Lung (tissue), 12 donors: ENCODE results near the gene DOCK2. TPM values are rescaled to one million over a fixed set of nuclear protein-coding genes. Genes with fewer than 3 reads are reported as not detected.

Experiments
- ATAC-seq: fragments of 200-7000 bp; cut with Tn5 transposase; one replicate; pipeline ENCODE4 v1.9.1; 2020; ENCODE audit warnings: moderate number of reproducible peaks; ENCODE audit not compliant: insufficient read depth, low FRiP score
- DNase-seq, 3 donors: peaks; one replicate each; pipeline ENCODE4 v3.0.0-alpha.2; 2013 to 2017
- H3K27ac ChIP-seq, 2 donors: one replicate each; pipeline ENCODE4 v1.5.1; 2013; ENCODE audit warnings: mild to moderate bottlenecking in 2 of 2, moderate library complexity in 2 of 2, control low read depth in 1 of 2, inconsistent platforms in 1 of 2, low read depth in 1 of 2, low read length in 1 of 2
- H3K27me3 ChIP-seq, 3 donors: one replicate each; pipeline ENCODE4 v1.5.1; 2013; ENCODE audit warnings: low read length in 2 of 3; ENCODE audit not compliant: control insufficient read depth in 3 of 3, insufficient read depth in 3 of 3
- H3K36me3 ChIP-seq, 4 donors: one replicate each; pipeline ENCODE4 v1.5.1; 2013; ENCODE audit warnings: low read length in 4 of 4, mild to moderate bottlenecking in 1 of 4, moderate library complexity in 1 of 4; ENCODE audit not compliant: control insufficient read depth in 4 of 4, insufficient read depth in 4 of 4
- H3K4me1 ChIP-seq, 5 donors: one replicate each; pipeline ENCODE4 v1.5.1; 2013; ENCODE audit warnings: low read length in 5 of 5, mild to moderate bottlenecking in 2 of 5, moderate library complexity in 1 of 5; ENCODE audit not compliant: control insufficient read depth in 5 of 5, insufficient read depth in 5 of 5
- H3K4me3 ChIP-seq: one replicate; pipeline ENCODE4 v1.5.1; 2013; ENCODE audit warnings: mild to moderate bottlenecking, control low read depth, moderate library complexity
- H3K9ac ChIP-seq, 2 donors: one replicate each; pipeline ENCODE4 v1.5.1; 2013; ENCODE audit warnings: low read length in 2 of 2, control low read depth in 1 of 2; ENCODE audit not compliant: insufficient read depth in 1 of 2
- H3K9me3 ChIP-seq, 4 donors: one replicate each; pipeline ENCODE4 v1.5.1; 2013; ENCODE audit warnings: low read length in 3 of 4, mild to moderate bottlenecking in 1 of 4, moderate library complexity in 1 of 4; ENCODE audit not compliant: control insufficient read depth in 4 of 4, insufficient read depth in 3 of 4
- WGBS, 2 donors: extraction: QIAGEN DNeasy Blood & Tissue Kit; methylation state at CpG; one replicate each; pipeline ENCODE4 v1.1.7; 2013; 5-methylcytosine and 5-hydroxymethylcytosine counted together
- polyA plus RNA-seq, 2 donors: library from polyadenylated mRNA; stranded (reverse); fragments of 200-250 nt; gene quantifications; one replicate each; pipeline ENCODE4 v1.2.1, GENCODE V29; 2013
- total RNA-seq, 2 donors: library from RNA; depleted of rRNA in 1 of 2; stranded (reverse); fragments of >200 nt in 1 of 2; gene quantifications; one replicate each; pipeline ENCODE4 v1.2.1, GENCODE V29; 2014 to 2021
- TF ChIP-seq, protein P1 (sequence below): IDR thresholded peaks from 2 replicates; pipeline ENCODE4 v1.5.1; 2012; ENCODE audit warnings: mild to moderate bottlenecking; ENCODE audit errors: control extremely low read depth, extremely low read depth
- donor health status: control.
- donor health status: control.
- donor health status: Bipolar disorder and iron deficiency.
- donor health status: healthy.
- donor health status: DM: yes; HTN: yes; CAD: no.

DOCK2 gene
- total and polyA plus RNA-seq, 4 donors: 9.6 to 66.6 (median 43.4) TPM

DNA sequence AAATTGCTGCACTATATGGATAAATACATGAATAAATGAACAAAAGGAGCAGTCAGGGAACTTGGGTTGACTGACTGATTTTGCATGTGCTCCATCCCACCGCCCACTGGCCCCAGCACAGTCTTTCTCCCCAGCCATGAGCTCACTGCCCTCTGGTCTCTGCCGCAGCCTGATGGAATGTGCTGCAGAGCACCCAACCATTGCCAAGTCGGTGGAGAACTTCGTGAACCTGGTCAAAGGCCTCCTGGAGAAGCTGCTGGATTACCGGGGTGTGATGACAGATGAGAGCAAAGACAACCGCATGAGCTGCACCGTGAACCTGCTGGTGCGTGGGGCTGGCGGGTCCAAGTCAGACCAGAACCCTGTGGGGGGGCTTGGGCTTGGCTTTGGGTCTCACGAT lies 397.2 kb downstream of the DOCK2 start:
- Histone ChIP-seq H3K27ac (no peak overlapping the region), H3K9me3 (no peaks in the 10 kb centered on the region), H3K36me3 (peaks cover 0 to 3% (median 0%) of the 10 kb centered on the region in 4 donors), H3K4me3 (no peak overlapping the region), H3K9ac (no peak overlapping the region), H3K27me3 (no peaks in the 10 kb centered on the region), H3K4me1 (no peaks in the 10 kb centered on the region)
- no peak for ATAC-seq
- DNase-seq: no peak
- TF ChIP-seq, protein P1, sequence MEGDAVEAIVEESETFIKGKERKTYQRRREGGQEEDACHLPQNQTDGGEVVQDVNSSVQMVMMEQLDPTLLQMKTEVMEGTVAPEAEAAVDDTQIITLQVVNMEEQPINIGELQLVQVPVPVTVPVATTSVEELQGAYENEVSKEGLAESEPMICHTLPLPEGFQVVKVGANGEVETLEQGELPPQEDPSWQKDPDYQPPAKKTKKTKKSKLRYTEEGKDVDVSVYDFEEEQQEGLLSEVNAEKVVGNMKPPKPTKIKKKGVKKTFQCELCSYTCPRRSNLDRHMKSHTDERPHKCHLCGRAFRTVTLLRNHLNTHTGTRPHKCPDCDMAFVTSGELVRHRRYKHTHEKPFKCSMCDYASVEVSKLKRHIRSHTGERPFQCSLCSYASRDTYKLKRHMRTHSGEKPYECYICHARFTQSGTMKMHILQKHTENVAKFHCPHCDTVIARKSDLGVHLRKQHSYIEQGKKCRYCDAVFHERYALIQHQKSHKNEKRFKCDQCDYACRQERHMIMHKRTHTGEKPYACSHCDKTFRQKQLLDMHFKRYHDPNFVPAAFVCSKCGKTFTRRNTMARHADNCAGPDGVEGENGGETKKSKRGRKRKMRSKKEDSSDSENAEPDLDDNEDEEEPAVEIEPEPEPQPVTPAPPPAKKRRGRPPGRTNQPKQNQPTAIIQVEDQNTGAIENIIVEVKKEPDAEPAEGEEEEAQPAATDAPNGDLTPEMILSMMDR: no peak
- 83 to 94% methylated on average over 10 of the region's 10 CpGs for WGBS, 2 donors

DNA sequence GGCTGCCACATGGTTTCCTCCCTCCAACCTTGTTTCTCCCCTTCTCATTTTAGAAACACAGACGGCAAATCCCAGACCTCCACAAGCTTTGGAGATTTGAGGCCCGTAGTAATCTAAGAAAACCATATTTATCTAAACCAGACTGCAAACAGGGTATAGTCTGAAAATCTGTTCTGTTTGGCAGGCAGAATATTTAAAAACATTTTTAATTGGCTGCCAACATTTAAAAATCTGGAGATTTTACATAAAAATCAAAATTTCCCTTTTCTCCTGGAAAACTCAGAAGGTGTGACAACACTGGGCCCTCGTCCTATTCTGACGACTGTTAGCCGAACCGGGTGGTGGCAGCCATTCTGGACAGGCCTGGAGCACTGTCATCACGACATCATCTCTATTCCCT lies 401.2 kb downstream of the DOCK2 start:
- no peak for ATAC-seq
- Histone ChIP-seq H3K27me3 (no peaks in the 10 kb centered on the region), H3K9ac (no peak overlapping the region), H3K4me1 (peaks cover 0 to 3% (median 0%) of the 10 kb centered on the region in 5 donors), H3K9me3 (no peaks in the 10 kb centered on the region), H3K4me3 (no peak overlapping the region), H3K36me3 (peaks cover 0 to 3% (median 0%) of the 10 kb centered on the region in 4 donors), H3K27ac (no peak overlapping the region)
- TF ChIP-seq, protein P1: no peak
- no peak for DNase-seq
- WGBS, 2 donors: 96 to 98% methylated on average over 7 of the region's 7 CpGs

DNA sequence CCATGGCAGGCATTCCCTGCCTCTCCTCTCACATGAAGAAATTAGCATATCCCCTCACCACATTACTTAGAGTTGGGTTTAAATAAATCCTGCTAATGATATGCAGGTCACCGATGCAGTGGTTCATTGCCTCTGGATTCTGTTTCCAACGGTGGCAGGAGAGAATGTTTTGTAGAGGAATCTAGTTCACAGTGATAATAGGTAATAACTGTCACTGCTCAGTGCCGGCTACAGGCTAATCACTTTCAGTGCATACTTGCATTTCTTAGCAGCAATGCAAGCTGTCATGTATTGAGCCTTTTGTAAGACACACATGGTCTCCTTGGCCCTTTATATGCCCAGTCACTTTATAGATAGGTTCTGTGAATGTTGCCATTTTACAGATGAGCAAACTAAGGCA lies 402.8 kb downstream of the DOCK2 start:
- DNase-seq (no peak), ATAC-seq (no peak)
- no peak overlapping the region for H3K27ac ChIP-seq
- no peaks in the 10 kb centered on the region for H3K27me3 ChIP-seq
- TF ChIP-seq, protein P1: no peak
- WGBS, 2 donors: 89 to 95% methylated on average over 3 of the region's 3 CpGs
- no peak overlapping the region for H3K4me3 ChIP-seq
- H3K4me1 ChIP-seq: peaks cover 0 to 3% (median 0%) of the 10 kb centered on the region in 5 donors
- H3K9me3 ChIP-seq: no peaks in the 10 kb centered on the region
- H3K9ac ChIP-seq: no peak overlapping the region
- no peaks in the 10 kb centered on the region for H3K36me3 ChIP-seq

DNA sequence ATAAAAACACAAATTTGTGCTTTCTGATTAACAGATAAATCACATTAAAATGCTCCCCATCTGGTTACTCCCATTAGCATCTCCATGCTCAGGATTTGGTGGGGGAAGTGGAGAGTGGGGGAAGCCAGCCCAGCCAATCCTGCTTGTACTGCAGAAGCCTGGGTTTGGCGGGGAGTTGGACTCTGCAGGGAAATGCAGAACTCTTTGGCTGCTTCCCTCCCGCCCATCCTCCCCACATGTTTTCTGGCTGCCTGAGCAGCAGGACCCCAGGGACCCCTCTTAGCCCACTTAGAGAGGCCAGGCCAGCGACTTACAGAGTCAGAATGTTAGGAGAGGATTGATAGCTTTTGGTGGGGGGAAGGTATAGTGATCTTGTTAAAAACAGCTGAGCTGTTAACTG lies 409.2 kb downstream of the DOCK2 start:
- TF ChIP-seq, protein P1: no peak
- DNase-seq (peak in 1 of 3 donors; percentile 19), ATAC-seq (no peak)
- H3K4me3 ChIP-seq: no peak overlapping the region
- no peaks in the 10 kb centered on the region for H3K27me3 ChIP-seq
- peaks cover 0 to 6% (median 0%) of the 10 kb centered on the region in 4 donors for H3K36me3 ChIP-seq
- H3K9ac ChIP-seq: no peak overlapping the region
- H3K4me1 ChIP-seq: no peaks in the 10 kb centered on the region
- peaks cover 0 to 1% (median 0%) of the 10 kb centered on the region in 4 donors for H3K9me3 ChIP-seq
- H3K27ac ChIP-seq: no peak overlapping the region
- 86 to 87% methylated on average over 3 of the region's 3 CpGs for WGBS, 2 donors
